Measurements from ENCODE around the gene PDE4B.

- TF ChIP-seq CTCF (optimal IDR thresholded peaks at IDR 0.05 in 1 of 3, IDR thresholded peaks at IDR 0.05 in 1 of 3, conservative IDR thresholded peaks at IDR 0.05 in 1 of 3; ENCODE audit: extremely low read depth in 1 of 3, insufficient read depth in 2 of 3, low read length in 3 of 3) (no peak), EZH2 (IDR thresholded peaks at IDR 0.05; ENCODE audit: low read length) (no peak)
Observed at GRCh38 chr1:65830306-65830705, 37.6 kb downstream of the PDE4B start.

Data from keratinocyte (primary cell).